Posterior cingulate gyrus (tissue), 11 donors: Measurements from ENCODE around the gene WWC1.

Experiments
- DNase-seq, 10 donors: peaks; one replicate each; pipeline versions ENCODE4 v3.0.0 to v3.0.0-alpha.2; 2020 to 2021; ENCODE audit warnings: mixed read lengths in 3 of 10
- intact Hi-C: fragments of 100-400 bp; cut with DNase I; formaldehyde crosslinking; loops from one replicate; pipeline ENCODE4 v1.15.1; 2023

The WWC1 gene

GRCh38 chr5:168469816-168470215 is 178.4 kb downstream of the WWC1 start:
- DNase-seq = no peak
- intact Hi-C loops = no loop called here

GRCh38 chr5:168471785-168472184 is 180.3 kb downstream of the WWC1 start:
- intact Hi-C loops = no loop called here

DNA sequence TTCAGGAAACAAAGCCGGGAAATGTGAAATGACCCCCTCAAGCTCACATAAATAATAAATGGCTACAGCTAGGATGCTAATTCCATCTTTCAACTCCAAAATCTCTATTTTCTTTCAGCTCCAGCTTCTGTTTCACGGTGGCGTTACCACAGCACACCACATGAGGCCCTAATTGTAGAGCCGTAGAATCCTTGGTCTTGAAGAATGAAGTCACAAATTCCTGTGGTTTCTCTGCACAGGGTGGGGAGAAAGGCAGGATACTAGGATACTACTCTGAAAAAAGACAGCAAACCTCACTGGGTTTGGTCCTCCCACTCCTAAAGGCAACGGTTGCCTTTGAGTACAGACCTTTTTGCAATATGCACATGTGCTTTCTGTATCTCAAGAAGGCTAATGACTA is 180.9 kb downstream of the WWC1 start:
- no peak for DNase-seq
- intact Hi-C loops = no loop called here

More at GRCh38 chr5:168471785-168472184, 180.3 kb downstream of the WWC1 start:
- no peak for DNase-seq

GRCh38 chr5:168474319-168474718 is 182.9 kb downstream of the WWC1 start:
- DNase-seq = no peak
- intact Hi-C loops = no loop called here

GRCh38 chr5:168477060-168477459 is 185.6 kb downstream of the WWC1 start:
- intact Hi-C loops = no loop called here
- no peak for DNase-seq

DNA sequence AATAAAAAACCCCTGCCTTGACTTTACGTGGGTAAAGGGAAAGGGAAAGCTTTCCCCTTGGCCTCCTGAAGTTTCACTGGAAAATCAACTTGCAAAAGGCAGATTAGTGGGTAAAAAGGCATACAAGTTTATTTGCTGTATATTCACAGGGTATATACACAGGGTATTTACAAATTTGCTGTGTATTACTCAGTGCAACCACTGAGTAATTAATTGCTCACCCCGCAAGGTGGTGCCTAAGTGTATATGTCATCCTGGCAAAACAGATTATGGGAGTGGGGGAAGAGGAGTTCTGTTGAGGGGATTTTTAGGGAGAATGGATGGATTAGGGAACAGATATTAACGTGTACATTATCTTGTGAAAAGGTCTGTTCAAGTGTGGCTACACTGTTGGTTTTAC is 187.7 kb downstream of the WWC1 start:
- intact Hi-C loops = no loop called here
- DNase-seq = no peak

DNA sequence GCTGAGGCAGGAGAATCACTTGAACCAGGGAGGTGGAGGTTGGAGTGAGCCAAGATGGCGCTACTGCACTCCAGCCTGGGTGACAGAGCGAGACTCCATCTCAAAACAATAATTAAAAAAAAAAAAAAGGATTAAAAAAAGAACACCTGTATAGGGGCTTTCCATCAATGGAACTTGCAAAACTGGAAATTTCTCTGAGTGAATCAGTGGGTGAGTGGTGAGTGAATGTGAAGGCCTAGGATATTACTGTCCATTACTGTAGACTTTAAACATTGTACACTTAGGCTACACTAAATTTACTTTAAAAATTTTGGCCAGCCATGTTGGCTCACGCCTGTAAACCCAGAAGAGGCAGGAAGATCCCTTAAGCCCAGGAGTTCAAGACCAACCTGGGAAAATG is 189.2 kb downstream of the WWC1 start:
- intact Hi-C loops = no loop called here

GRCh38 chr5:168481330-168481788 is 189.9 kb downstream of the WWC1 start:
- intact Hi-C loops = no loop called here
- no peak for DNase-seq

More for the DNA sequence above, 189.2 kb downstream of the WWC1 start:
- DNase-seq = no peak

- intact Hi-C loops = no loop called here
- no peak for DNase-seq
Observed at GRCh38 chr5:168482361-168482760, 190.9 kb downstream of the WWC1 start.

DNA sequence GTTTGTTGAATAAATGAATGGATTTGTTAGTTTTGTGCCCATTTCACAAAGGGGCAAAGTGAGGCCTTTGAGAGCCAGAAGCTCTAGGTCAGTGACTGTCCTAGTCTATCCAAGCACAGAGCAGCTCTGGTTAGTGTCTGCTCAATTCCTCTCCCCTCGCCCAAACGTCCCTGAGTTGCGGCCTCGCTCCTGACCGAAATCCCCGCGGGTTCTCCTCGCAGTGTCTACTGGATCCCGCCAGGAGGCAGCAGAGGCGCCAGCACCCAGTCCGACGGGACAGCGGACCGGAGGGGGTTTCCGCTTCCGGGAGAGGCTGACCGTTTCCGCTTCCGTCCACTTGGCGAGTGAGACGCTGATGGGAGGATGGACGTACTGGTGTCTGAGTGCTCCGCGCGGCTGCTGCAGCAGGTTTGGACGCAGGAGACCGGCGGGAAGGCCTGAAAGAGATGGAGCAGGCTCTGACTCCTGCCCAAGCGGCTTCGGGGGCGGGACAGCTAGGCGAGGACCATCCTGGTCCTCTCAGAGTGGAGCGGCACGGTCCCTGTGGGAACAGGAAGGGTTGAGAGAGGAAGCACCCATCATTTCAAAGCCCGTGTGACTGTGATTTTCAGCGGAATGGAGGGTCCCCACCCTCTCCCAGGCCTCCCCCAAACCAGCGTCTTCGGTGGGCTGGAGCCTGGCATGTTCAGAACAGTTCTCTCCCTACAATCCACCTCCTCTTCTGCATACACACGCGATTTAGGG is 194.9 kb downstream of the WWC1 start, which contains the start of gene RARS1:
Gene RARS1 (plus strand): TSS at position 336 of the 744 bp plus-strand sequence. CDS start 28 bp downstream, at position 364.
- DNase-seq = peak; percentile 94 to 100 (median 98)
- intact Hi-C loops = loop anchor here (2.0 to 5.0 kb wide), 2 partner anchors 92 to 219 kb away; partner anchors contain the start of gene PANK3

GRCh38 chr5:168489059-168489458 is 197.6 kb downstream of the WWC1 start:
- intact Hi-C loops = loop anchor here (5.0 kb wide), 1 partner anchor 222 kb away; no protein-coding TSS in a partner anchor
- no peak for DNase-seq

DNA sequence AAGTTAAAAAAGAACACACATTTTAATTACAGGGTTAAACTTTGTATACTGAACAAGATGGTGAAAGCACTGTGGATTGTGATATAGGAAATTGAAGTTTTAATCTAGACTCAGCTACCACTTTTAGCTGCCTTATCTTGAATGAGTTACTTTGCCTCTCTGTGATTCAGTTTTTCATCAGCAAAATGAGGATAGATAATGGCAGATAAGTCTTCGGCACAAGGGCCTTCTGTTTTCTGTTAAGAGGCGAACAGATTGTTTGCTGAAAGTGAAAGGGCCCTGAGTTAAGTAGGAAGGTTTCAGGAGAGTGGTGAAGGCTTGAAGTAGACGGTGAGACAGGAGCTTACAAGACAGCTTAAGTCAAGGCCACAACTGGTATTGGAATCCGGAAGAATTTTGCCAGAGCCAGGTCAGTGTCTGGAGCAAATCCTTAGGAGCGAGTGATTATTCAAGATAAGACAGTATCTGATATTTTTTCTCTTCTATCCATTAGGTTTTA is 202.7 kb downstream of the WWC1 start:
- no peak for DNase-seq
- intact Hi-C loops = no loop called here

DNA sequence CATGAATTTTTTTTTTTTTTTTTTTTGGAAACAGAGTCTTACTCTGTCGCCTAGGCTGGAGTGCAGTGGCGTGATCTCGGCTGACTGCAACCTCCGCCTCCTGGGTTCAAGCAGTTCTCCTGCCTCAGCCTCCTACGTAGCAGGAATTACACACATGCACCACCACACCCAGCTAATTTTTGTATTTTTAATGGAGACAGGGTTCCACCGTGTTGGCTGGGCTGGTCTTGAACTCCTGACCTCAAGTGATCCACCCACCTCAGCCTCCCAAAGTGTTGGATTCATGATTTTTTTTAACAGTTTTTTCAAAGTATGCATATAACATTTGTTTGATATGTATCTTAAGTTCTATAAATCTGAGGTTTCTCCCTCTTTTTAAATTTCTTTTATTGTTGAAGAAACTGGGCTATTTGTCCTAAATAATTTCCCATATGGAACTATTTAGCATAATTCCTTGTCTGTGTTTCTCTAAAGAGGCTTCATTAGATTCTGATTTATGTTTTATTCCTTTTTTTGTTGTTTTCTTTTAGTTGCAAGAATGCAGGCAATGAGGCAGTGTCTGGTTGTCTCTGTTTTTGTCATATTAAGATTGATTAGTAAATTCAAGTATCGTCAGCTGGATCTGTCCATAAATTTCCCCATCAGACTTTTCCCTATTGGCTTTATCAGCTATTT is 211.3 kb downstream of the WWC1 start:
- no peak for DNase-seq

GRCh38 chr5:168513861-168514428 is 222.5 kb downstream of the WWC1 start:
- DNase-seq = no peak
- intact Hi-C loops = no loop called here

More for the DNA sequence above, 211.3 kb downstream of the WWC1 start:
- intact Hi-C loops = no loop called here
